HepG2 (cell line): ENCODE measurements around the gene TCF20. TPM values are rescaled to one million over a fixed set of nuclear protein-coding genes. Genes with fewer than 3 reads are reported as not detected.

Source experiments
- ARID5B ChIP-seq: IDR thresholded peaks from 2 replicates; pipeline ENCODE4 v1.4.0; 2020; ENCODE audit warnings: mild to moderate bottlenecking, missing genetic modification reagents
- CC2D1A ChIP-seq: sonication (generic); formaldehyde crosslinking; IDR thresholded peaks from 2 replicates; pipeline ENCODE4 v1.8.1; 2023; ENCODE audit warnings: mild to moderate bottlenecking, missing genetic modification reagents
- JARID2 ChIP-seq: sonication (generic); formaldehyde crosslinking; IDR thresholded peaks from 2 replicates; pipeline ENCODE4 v1.8.1; 2023; ENCODE audit warnings: missing genetic modification reagents, inconsistent platforms; ENCODE audit not compliant: insufficient replicate concordance
- KDM4B ChIP-seq: sonication (generic); formaldehyde crosslinking; IDR thresholded peaks from 2 replicates; pipeline ENCODE4 v1.4.0; 2020; ENCODE audit warnings: missing genetic modification reagents
- KIAA2018 ChIP-seq: sonication (generic); formaldehyde crosslinking; IDR thresholded peaks from 2 replicates; pipeline ENCODE4 v1.5.0; 2020; ENCODE audit warnings: mild to moderate bottlenecking, missing genetic modification reagents, borderline replicate concordance
- MTF2 ChIP-seq: sonication (generic); formaldehyde crosslinking; IDR thresholded peaks from 2 replicates; pipeline ENCODE4 v1.5.0; 2020; ENCODE audit warnings: missing genetic modification reagents, borderline replicate concordance
- ONECUT2 ChIP-seq: sonication (generic); formaldehyde crosslinking; IDR thresholded peaks from 2 replicates; pipeline ENCODE4 v1.4.0; 2020; ENCODE audit warnings: missing genetic modification reagents
- PREB ChIP-seq: sonication (generic); formaldehyde crosslinking; IDR thresholded peaks from 2 replicates; pipeline ENCODE4 v1.4.0; 2020; ENCODE audit warnings: missing genetic modification reagents
- SAP130 ChIP-seq: IDR thresholded peaks from 2 replicates; pipeline ENCODE4 v1.6.1; 2016; ENCODE audit warnings: low read depth
- SSRP1 ChIP-seq: IDR thresholded peaks from 2 replicates; pipeline ENCODE4 v1.6.1; 2016; ENCODE audit warnings: control low read depth
- TCF7L2 ChIP-seq: IDR thresholded peaks from 2 replicates; pipeline ENCODE4 v1.6.1; 2011; ENCODE audit warnings: mild to moderate bottlenecking, low read depth, low read length, moderate library complexity
- ZNF253 ChIP-seq: sonication (generic); formaldehyde crosslinking; IDR thresholded peaks from 2 replicates; pipeline ENCODE4 v1.8.0; 2022; ENCODE audit warnings: mild to moderate bottlenecking, missing genetic modification reagents, borderline replicate concordance
- ZNF333 ChIP-seq: sonication (generic); formaldehyde crosslinking; IDR thresholded peaks from 2 replicates; pipeline ENCODE4 v1.4.0; 2020; ENCODE audit warnings: mild to moderate bottlenecking, missing genetic modification reagents, borderline replicate concordance
- ZNF34 ChIP-seq: sonication (generic); formaldehyde crosslinking; IDR thresholded peaks from 2 replicates; pipeline ENCODE4 v1.4.0; 2020; ENCODE audit warnings: mild to moderate bottlenecking, missing genetic modification reagents, borderline replicate concordance
- ZNF343 ChIP-seq: sonication (generic); formaldehyde crosslinking; IDR thresholded peaks from 2 replicates; pipeline ENCODE4 v1.4.0; 2020; ENCODE audit warnings: mild to moderate bottlenecking, missing genetic modification reagents
- ZNF563 ChIP-seq: sonication (generic); formaldehyde crosslinking; IDR thresholded peaks from 2 replicates; pipeline ENCODE4 v1.8.0; 2022; ENCODE audit warnings: mild to moderate bottlenecking, moderate library complexity, missing genetic modification reagents
- ZNF629 ChIP-seq: sonication (generic); formaldehyde crosslinking; conservative IDR thresholded peaks from 2 replicates; pipeline ENCODE4 v1.5.0; 2020; ENCODE audit warnings: missing genetic modification reagents
- ZNF761 ChIP-seq: sonication (generic); formaldehyde crosslinking; conservative IDR thresholded peaks from 2 replicates; pipeline ENCODE4 v1.4.0; 2020; ENCODE audit warnings: mild to moderate bottlenecking, missing genetic modification reagents
- polyA plus RNA-seq, 8 experiments: library from polyadenylated mRNA; depleted of rRNA in 3 of 8; stranded (reverse) in 7 of 8; unstranded in 1 of 8; fragments of >200 nt; fragmentation: Illumina TruSeq in 4 of 8; extraction: Trizol in 4 of 8; gene quantifications; 2 replicates each; pipeline versions ENCODE4 v1.2.1 to v1.2.3, GENCODE V29; 2011 to 2016; ENCODE audit warnings: low read depth in 4 of 8, missing spikeins in 1 of 8, mixed read lengths in 1 of 8; ENCODE audit not compliant: insufficient read depth in 1 of 8
- total RNA-seq, 5 experiments: library from RNA; depleted of rRNA; stranded (reverse); fragments of >200 nt; fragmentation: Illumina TruSeq; extraction: Trizol; gene quantifications; 2 replicates each; pipeline ENCODE4 v1.2.3, GENCODE V29; 2016; ENCODE audit warnings: low read depth in 1 of 5

TCF20 gene
- total and polyA plus RNA-seq, 2 of the 13 experiments (the other 11 are each of a cell fraction or from before 2014, with no cell fraction given): 12.8 to 23.7 TPM

GRCh38 chr22:42282252-42282942 lies 11.9 kb upstream of the TCF20 start (continued):
- TF ChIP-seq KIAA2018 (CRISPR knock-in tag) (no peak), ZNF629 (0 out of 2 replicates have a peak, but pooled peaks have one; percentile 6), JARID2 (CRISPR knock-in tag) (no peak), ZNF333 (CRISPR knock-in tag) (no peak), ZNF253 (no peak), ZNF34 (CRISPR knock-in tag) (no peak), TCF7L2 (no peak), ZNF761 (CRISPR knock-in tag) (no peak), KDM4B (no peak), CC2D1A (no peak), MTF2 (CRISPR knock-in tag) (no peak), ONECUT2 (CRISPR knock-in tag) (no peak), ZNF343 (CRISPR knock-in tag) (no peak), SSRP1 (CRISPR knock-in tag) (no peak), ZNF563 (no peak), PREB (no peak), ARID5B (CRISPR knock-in tag) (peak; percentile 31; the same call in 1 of the 2 replicates), SAP130 (CRISPR knock-in tag) (peak; percentile 73)
